ENCODE data around the gene RNASEL. TPM values are rescaled to one million over a fixed set of nuclear protein-coding genes. Genes with fewer than 3 reads are reported as not detected.

RNASEL gene
- polyA plus RNA-seq, 1 of the 3 experiments (the other 2 are of a cell fraction): not detected

DNA sequence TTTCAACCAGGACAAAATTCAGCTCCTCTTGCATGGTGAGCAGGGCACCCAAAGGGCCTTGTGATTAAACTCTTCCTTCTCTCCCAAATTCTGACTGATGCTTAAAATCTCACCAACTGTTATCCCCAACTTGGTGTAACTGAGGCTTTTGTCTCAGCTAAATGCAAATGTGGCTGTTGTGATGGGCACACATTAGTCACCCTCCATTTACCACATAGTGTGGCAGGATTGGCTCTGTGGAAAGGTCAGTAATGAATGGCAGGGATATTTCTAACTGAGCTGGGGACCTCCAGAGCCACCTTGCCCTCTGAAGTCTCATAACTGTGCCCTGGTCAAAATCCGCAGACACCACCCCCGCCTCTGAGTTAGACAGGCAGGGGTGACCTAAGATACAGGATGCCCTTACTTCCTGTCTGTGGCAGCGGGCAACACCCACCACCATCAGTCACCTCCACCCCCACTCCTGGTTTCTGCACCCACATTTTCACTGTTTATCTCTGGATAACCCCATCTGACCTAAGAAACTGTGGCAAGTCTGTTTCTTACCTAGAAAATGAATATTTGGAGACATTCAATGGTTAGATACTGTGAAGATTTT lies 40.5 kb upstream of the RNASEL start (continued):
- TF ChIP-seq, protein P1, sequence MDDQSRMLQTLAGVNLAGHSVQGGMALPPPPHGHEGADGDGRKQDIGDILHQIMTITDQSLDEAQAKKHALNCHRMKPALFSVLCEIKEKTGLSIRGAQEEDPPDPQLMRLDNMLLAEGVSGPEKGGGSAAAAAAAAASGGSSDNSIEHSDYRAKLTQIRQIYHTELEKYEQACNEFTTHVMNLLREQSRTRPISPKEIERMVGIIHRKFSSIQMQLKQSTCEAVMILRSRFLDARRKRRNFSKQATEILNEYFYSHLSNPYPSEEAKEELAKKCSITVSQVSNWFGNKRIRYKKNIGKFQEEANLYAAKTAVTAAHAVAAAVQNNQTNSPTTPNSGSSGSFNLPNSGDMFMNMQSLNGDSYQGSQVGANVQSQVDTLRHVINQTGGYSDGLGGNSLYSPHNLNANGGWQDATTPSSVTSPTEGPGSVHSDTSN (IDR thresholded peaks at IDR 0.05): no peak
- TF ChIP-seq TCF12 (IDR thresholded peaks at IDR 0.05) (no peak), CHD2 (IDR thresholded peaks at IDR 0.05; ENCODE audit: low read length, partially characterized antibody) (no peak), NFIC (IDR thresholded peaks at IDR 0.05; ENCODE audit: borderline replicate concordance) (no peak), SIN3A (IDR thresholded peaks at IDR 0.05; ENCODE audit: borderline replicate concordance, low read depth, low read length) (no peak), JUND (IDR thresholded peaks at IDR 0.05) (no peak), GABPA (IDR thresholded peaks at IDR 0.05; ENCODE audit: low read depth) (no peak), FOXJ3 (CRISPR knock-in tag; IDR thresholded peaks at IDR 0.05) (no peak), ELF1 (IDR thresholded peaks at IDR 0.05) (no peak), FOXM1 (IDR thresholded peaks at IDR 0.05; ENCODE audit: low read depth) (no peak), MXI1 (IDR thresholded peaks at IDR 0.05; ENCODE audit: low read depth, low read length) (no peak), POLR2AphosphoS5 (IDR thresholded peaks at IDR 0.05; ENCODE audit: low read depth, low read length) (no peak), RXRA (IDR thresholded peaks at IDR 0.05; ENCODE audit: borderline replicate concordance, low read depth) (no peak)
- TF ChIP-seq, protein P2, sequence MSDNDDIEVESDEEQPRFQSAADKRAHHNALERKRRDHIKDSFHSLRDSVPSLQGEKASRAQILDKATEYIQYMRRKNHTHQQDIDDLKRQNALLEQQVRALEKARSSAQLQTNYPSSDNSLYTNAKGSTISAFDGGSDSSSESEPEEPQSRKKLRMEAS (IDR thresholded peaks at IDR 0.05; ENCODE audit: low read depth): no peak

DNA sequence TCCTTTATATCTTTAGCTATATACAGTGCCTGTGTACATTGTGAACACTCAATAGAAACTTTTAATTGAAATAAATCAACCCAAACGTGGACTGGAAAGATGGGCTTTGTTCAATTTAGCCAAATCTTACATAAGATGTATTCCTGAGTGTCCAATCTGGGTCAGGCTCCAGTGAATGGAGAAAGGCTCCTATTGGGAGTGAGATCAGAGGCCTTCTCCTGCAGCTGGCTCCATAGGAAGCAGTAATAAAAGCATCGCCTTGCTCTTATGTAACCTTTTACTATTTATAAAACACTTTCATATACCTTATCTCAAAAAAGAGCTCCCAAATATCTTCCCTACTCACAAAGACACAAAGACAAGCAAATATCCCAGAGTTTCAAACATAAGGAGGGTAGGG lies 40.0 kb upstream of the RNASEL start:
- no peaks in the 10 kb centered on the region for H3K27me3 ChIP-seq (ENCODE audit: insufficient read depth)
- no peaks in the 10 kb centered on the region for H3K9me2 ChIP-seq
- H3K79me2 ChIP-seq (ENCODE audit: insufficient read depth): no peaks in the 10 kb centered on the region
- no peak for DNase-seq
- ChIA-PET POLR2A (no interaction called here), CTCF (interaction anchor here (0.6 to 2.4 kb wide), 11 partner anchors 14 to 898 kb away, joined by 3 to 9 read pairs (median 3); no protein-coding TSS in a partner anchor)
- no peak overlapping the region for H3K4me3 ChIP-seq (ENCODE audit: low read depth in 2 of 2, low read length in 1 of 2)
- H3F3A ChIP-seq (replicated peaks; ENCODE audit: insufficient read depth): no peaks in the 10 kb centered on the region
- no peaks in the 10 kb centered on the region for H4K20me1 ChIP-seq (ENCODE audit: insufficient read depth)
- H3K36me3 ChIP-seq (replicated peaks in 1 of 2; ENCODE audit: control insufficient read depth in 1 of 2, insufficient read depth in 2 of 2, low read length in 1 of 2): no peaks in the 10 kb centered on the region
- H3K4me2 ChIP-seq: no peak overlapping the region
- TF ChIP-seq, protein P3, sequence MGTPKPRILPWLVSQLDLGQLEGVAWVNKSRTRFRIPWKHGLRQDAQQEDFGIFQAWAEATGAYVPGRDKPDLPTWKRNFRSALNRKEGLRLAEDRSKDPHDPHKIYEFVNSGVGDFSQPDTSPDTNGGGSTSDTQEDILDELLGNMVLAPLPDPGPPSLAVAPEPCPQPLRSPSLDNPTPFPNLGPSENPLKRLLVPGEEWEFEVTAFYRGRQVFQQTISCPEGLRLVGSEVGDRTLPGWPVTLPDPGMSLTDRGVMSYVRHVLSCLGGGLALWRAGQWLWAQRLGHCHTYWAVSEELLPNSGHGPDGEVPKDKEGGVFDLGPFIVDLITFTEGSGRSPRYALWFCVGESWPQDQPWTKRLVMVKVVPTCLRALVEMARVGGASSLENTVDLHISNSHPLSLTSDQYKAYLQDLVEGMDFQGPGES (IDR thresholded peaks at IDR 0.05; ENCODE audit: low read depth, low read length): no peak
- no peaks in the 10 kb centered on the region for H3K9me3 ChIP-seq
- H3K4me1 ChIP-seq (ENCODE audit: control insufficient read depth in 1 of 2, insufficient read depth in 2 of 2, low read depth in 1 of 2, low read length in 1 of 2): peaks cover 7 to 26% of the 10 kb centered on the region in 2 experiments; a peak in 3 of 4 replicates
- no peak overlapping the region for H3K9ac ChIP-seq
- H2AFZ ChIP-seq (ENCODE audit: low read depth): no peak overlapping the region
- no peak overlapping the region for H3K27ac ChIP-seq (ENCODE audit: low read depth in 2 of 2, low read length in 1 of 2)
- 76% methylated on average over 2 of the region's 2 CpGs for WGBS (ENCODE audit: low lambda C conversion rate)

DNA sequence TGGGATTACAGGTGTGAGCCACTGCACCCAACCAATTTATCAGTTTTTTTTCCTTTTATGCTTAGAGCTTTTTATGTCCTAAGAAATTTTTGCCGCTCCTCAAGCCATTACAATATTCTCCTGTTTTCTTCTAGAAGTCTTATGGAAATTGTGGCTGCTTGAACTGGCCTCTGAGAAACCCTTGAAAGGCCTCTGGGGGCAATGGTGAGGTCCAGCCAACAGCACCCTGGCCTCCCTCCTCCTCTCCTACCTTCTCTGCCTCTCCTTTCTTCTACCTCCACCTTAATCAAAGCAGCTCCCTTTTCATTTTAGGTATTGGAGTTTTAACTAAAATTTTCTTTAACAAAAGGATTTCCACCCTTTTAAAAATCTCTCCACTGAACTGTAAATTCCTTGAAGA lies 39.6 kb upstream of the RNASEL start:
- no peaks in the 10 kb centered on the region for H3K9me3 ChIP-seq
- H3K9me2 ChIP-seq: no peaks in the 10 kb centered on the region
- no peaks in the 10 kb centered on the region for H4K20me1 ChIP-seq (ENCODE audit: insufficient read depth)
- no peak overlapping the region for H3K4me2 ChIP-seq
- H2AFZ ChIP-seq (ENCODE audit: low read depth): no peak overlapping the region
- peaks cover 7 to 22% of the 10 kb centered on the region in 2 experiments; a peak in 3 of 4 replicates for H3K4me1 ChIP-seq (ENCODE audit: control insufficient read depth in 1 of 2, insufficient read depth in 2 of 2, low read depth in 1 of 2, low read length in 1 of 2)
- H3K27ac ChIP-seq (ENCODE audit: low read depth in 2 of 2, low read length in 1 of 2): no peak overlapping the region
- no peaks in the 10 kb centered on the region for H3K27me3 ChIP-seq (ENCODE audit: insufficient read depth)
- no peaks in the 10 kb centered on the region for H3F3A ChIP-seq (replicated peaks; ENCODE audit: insufficient read depth)
- H3K79me2 ChIP-seq (ENCODE audit: insufficient read depth): no peaks in the 10 kb centered on the region
- ChIA-PET POLR2A (no interaction called here), CTCF (interaction anchor here (1.1 to 2.4 kb wide), 8 partner anchors 16 to 158 kb away, joined by 3 to 9 read pairs (median 4); no protein-coding TSS in a partner anchor)
- no peak overlapping the region for H3K4me3 ChIP-seq (ENCODE audit: low read depth in 2 of 2, low read length in 1 of 2)
- 100% methylated on average over 1 of the region's 1 CpG for WGBS (ENCODE audit: low lambda C conversion rate)
- no peaks in the 10 kb centered on the region for H3K36me3 ChIP-seq (replicated peaks in 1 of 2; ENCODE audit: control insufficient read depth in 1 of 2, insufficient read depth in 2 of 2, low read length in 1 of 2)
- H3K9ac ChIP-seq: no peak overlapping the region
- DNase-seq: no peak
- TF ChIP-seq MEF2A (IDR thresholded peaks at IDR 0.05; ENCODE audit: borderline replicate concordance, low read depth) (no peak), RXRA (IDR thresholded peaks at IDR 0.05; ENCODE audit: borderline replicate concordance, low read depth) (no peak), NFIC (IDR thresholded peaks at IDR 0.05; ENCODE audit: borderline replicate concordance) (no peak), NRF1 (IDR thresholded peaks at IDR 0.05; ENCODE audit: low read depth, low read length) (no peak), FOSL2 (IDR thresholded peaks at IDR 0.05; ENCODE audit: borderline replicate concordance, low read depth) (no peak), TCF12 (IDR thresholded peaks at IDR 0.05) (no peak), FOXM1 (IDR thresholded peaks at IDR 0.05; ENCODE audit: low read depth) (no peak), POLR2AphosphoS5 (IDR thresholded peaks at IDR 0.05; ENCODE audit: low read depth, low read length) (no peak)
- TF ChIP-seq, protein P1 (IDR thresholded peaks at IDR 0.05): no peak
- TF ChIP-seq, protein P4, sequence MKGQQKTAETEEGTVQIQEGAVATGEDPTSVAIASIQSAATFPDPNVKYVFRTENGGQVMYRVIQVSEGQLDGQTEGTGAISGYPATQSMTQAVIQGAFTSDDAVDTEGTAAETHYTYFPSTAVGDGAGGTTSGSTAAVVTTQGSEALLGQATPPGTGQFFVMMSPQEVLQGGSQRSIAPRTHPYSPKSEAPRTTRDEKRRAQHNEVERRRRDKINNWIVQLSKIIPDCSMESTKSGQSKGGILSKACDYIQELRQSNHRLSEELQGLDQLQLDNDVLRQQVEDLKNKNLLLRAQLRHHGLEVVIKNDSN (IDR thresholded peaks at IDR 0.05; ENCODE audit: borderline replicate concordance, low read depth): no peak
- TF ChIP-seq, protein P5, sequence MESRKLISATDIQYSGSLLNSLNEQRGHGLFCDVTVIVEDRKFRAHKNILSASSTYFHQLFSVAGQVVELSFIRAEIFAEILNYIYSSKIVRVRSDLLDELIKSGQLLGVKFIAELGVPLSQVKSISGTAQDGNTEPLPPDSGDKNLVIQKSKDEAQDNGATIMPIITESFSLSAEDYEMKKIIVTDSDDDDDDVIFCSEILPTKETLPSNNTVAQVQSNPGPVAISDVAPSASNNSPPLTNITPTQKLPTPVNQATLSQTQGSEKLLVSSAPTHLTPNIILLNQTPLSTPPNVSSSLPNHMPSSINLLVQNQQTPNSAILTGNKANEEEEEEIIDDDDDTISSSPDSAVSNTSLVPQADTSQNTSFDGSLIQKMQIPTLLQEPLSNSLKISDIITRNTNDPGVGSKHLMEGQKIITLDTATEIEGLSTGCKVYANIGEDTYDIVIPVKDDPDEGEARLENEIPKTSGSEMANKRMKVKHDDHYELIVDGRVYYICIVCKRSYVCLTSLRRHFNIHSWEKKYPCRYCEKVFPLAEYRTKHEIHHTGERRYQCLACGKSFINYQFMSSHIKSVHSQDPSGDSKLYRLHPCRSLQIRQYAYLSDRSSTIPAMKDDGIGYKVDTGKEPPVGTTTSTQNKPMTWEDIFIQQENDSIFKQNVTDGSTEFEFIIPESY (IDR thresholded peaks at IDR 0.05; ENCODE audit: borderline replicate concordance, low read depth): no peak
